GM12865 (cell line): ENCODE data around the gene ANGEL1.

Experiments
- DNase-seq: peaks from one replicate; pipeline ENCODE4 v3.0.0; 2010; ENCODE audit warnings: low read depth
- H3K4me3 ChIP-seq: 2 replicates; pipeline ENCODE4 v1.5.1; 2011; ENCODE audit warnings: mild to moderate bottlenecking, low read depth, low read length, control low read depth
- TF ChIP-seq, protein P1 (sequence below): IDR thresholded peaks from 2 replicates; pipeline ENCODE4 v1.5.1; 2011; ENCODE audit warnings: low read length, control low read depth, low read depth, inconsistent platforms; ENCODE audit not compliant: insufficient read depth; ENCODE audit errors: missing control alignments

The ANGEL1 gene

DNA sequence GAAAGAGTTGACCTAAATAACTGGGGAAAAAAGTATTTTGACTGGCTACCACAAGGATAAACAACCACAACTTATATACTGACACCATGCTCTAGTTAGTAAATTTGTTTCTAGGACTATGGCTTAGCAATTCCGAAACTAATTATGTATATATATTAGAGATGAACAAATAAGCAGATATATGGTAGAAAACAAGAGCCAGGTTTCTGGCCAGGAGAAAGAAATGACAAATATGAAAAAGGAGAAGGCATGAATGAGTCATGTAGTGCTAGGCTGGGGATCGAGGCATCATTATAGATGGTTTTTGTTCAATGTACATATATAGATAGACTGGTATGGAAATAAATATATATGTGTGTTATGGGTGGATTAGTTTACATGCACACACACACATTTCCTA lies 8.0 kb upstream of the ANGEL1 start:
- TF ChIP-seq, protein P1, sequence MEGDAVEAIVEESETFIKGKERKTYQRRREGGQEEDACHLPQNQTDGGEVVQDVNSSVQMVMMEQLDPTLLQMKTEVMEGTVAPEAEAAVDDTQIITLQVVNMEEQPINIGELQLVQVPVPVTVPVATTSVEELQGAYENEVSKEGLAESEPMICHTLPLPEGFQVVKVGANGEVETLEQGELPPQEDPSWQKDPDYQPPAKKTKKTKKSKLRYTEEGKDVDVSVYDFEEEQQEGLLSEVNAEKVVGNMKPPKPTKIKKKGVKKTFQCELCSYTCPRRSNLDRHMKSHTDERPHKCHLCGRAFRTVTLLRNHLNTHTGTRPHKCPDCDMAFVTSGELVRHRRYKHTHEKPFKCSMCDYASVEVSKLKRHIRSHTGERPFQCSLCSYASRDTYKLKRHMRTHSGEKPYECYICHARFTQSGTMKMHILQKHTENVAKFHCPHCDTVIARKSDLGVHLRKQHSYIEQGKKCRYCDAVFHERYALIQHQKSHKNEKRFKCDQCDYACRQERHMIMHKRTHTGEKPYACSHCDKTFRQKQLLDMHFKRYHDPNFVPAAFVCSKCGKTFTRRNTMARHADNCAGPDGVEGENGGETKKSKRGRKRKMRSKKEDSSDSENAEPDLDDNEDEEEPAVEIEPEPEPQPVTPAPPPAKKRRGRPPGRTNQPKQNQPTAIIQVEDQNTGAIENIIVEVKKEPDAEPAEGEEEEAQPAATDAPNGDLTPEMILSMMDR = no peak
- H3K4me3 ChIP-seq = no peak overlapping the region
- DNase-seq = peak; percentile 54

DNA sequence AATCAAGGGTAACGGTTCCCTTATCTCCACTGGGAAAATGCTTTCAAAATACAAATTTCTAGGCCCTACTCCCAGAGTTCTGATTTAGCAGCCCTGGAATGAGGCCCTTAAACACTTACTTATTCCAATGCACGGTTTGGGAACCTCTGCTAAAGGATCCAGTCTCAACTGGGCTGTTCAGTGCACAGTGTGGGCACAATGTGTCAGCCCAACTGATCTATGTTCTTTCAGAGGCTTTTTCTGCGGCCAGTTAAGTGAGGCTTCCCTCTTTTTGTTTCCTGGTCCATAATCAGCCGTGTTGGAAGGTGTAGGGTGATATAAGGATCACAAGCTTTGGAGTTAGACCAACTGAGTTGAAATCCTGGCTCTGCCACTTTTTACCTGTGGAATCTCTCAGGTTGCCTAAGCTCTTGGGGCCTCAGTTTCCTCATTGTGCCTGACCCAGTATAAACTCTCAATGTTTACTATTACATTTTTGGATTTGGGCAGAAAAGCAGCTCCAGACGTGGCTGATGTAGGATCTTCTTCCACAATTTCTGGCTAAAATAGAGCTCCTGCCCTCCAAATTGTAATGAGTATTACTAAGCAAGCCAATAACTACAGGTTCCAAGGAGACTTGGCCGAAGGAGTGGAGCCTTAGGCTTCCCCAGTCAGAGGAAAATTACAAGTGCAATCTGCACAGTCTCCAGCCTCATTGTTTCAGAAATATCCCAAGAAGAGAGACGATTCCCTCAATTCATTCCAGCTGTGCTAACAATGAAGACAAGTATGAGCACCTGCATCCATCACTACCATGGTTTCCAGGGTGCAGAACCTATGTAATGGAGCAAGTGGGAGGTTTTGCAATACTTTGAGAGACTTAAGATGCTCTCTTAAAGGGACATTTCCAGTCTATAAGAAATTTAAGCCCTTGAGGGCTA lies 2.3 kb upstream of the ANGEL1 start:
- no peak for DNase-seq
- TF ChIP-seq, protein P1 = no peak
- H3K4me3 ChIP-seq = no peak overlapping the region

DNA sequence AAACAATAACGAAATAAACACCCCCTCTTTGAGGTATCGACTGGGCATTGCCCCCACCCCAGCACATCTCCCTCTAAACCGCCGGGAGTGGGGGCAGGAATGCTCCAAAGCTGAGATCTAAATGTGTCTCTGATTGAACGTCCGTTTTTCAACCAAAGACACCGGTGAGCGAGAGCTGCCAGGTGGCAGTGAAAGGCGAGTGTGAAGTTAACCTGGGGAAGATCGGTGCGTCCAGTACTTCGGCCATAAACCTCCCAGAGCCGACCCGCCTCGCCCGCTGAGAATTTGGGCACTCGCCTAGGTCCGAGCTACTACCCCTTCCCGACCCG lies 625 bp downstream of the ANGEL1 start:
- TF ChIP-seq, protein P1 = no peak
- DNase-seq = peak; percentile 41
- peak overlapping the region; percentile 84 for H3K4me3 ChIP-seq

DNA sequence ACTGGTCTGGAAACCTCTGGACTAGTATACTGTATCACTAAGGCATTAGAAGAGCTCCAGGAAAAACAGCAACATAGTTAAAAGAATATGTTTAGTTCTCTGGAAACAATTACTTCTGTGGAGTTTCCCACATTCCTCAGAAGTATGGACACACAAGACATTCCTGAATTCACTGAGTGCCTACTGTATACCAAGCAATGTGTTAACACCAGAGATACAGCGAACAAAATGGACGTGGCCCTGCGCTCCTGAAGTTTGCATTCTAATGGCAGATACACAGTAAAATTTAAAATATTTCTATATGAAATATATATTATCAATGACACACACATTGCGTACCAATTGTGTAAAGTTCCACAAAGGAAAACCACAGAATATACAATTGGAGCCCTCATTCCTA lies 1.1 kb downstream of the ANGEL1 start:
- TF ChIP-seq, protein P1 = no peak
- no peak for DNase-seq
- peak overlapping the region; percentile 84 for H3K4me3 ChIP-seq

DNA sequence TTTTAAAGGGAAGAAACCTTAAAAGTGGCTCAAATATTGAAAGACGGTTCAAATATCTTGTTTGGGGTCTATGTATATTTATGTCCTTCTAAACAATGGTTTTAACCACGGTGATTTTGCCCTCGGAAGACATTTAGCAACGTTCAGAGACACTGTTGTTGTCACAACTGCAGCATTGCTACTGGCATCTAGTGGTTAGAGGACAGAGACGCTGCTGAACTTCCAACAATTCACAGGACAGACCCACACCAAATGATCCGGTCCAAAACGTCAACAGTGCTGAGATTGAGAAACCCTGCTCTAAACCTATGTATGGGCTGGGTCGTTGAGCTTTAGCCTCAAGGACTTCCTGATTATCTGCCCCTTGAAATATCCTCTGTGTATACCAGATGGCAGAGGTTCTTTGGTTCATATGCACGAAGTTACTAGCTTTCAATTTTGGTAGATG lies 1.7 kb downstream of the ANGEL1 start:
- peak; percentile 37 for DNase-seq
- peak overlapping the region; percentile 84 for H3K4me3 ChIP-seq
- TF ChIP-seq, protein P1 = peak; percentile 35

DNA sequence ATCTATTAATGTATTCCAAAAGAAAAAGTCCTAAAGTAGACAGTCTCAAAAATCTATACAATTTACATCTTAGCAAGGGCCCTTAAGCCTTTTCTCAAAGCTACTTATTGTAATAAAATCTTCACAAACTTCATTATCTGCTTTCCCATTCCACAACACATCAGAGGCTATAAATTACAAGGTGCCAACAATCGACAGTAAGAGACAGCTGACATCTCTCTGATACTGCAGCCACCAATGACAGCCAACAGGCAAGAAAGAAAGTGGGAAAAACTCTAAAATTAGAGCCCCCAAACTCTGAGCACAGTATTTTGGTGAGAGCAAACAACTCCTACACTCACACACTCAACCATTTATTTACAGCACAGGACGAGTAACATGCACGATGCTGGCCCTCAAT lies 2.2 kb downstream of the ANGEL1 start:
- no peak for DNase-seq
- TF ChIP-seq, protein P1 = no peak
- H3K4me3 ChIP-seq = no peak overlapping the region
